SU-DHL-6 (cell line): Measurements from ENCODE around the gene IP6K1.

ENCODE experiments used
- H2AFZ ChIP-seq: fragments of 200-600 bp; sonication (generic); 2 replicates; pipeline ENCODE4 v1.6.1; 2014; ENCODE audit warnings: low read depth, mild to moderate bottlenecking, moderate library complexity, mixed read lengths, antibody characterized with exemption, low read length; ENCODE audit not compliant: severe bottlenecking
- H3F3A ChIP-seq: fragments of 200-600 bp; shearing (Covaris generic); 2 replicates; pipeline ENCODE4 v1.6.0; 2016; ENCODE audit warnings: antibody characterized with exemption, mild to moderate bottlenecking; ENCODE audit not compliant: insufficient read depth
- H3K27ac ChIP-seq: fragments of 200-600 bp; sonication (generic); 2 replicates; pipeline ENCODE4 v1.5.1; 2016; ENCODE audit warnings: low read depth, mild to moderate bottlenecking, low read length, moderate library complexity, mixed read lengths
- H3K27me3 ChIP-seq: fragments of 200-600 bp; sonication (generic), shearing (Covaris generic); 2 replicates; pipeline ENCODE4 v1.6.0; 2014; ENCODE audit warnings: mild to moderate bottlenecking, low read length
- H3K36me3 ChIP-seq: fragments of 200-600 bp; sonication (generic); 2 replicates; pipeline ENCODE4 v1.6.1; 2014; ENCODE audit warnings: mild to moderate bottlenecking, low read length, mixed read lengths
- H3K4me2 ChIP-seq: fragments of 300-600, 200-600 bp; shearing (Covaris generic), sonication (generic); 2 replicates; pipeline ENCODE4 v1.6.0; 2014; ENCODE audit warnings: low read length, low read depth, mild to moderate bottlenecking; ENCODE audit not compliant: poor library complexity, severe bottlenecking
- H3K4me3 ChIP-seq: fragments of 200-600 bp; sonication (generic); 2 replicates; pipeline ENCODE4 v1.5.1; 2014; ENCODE audit warnings: antibody characterized with exemption, low read length, mild to moderate bottlenecking, mixed read lengths; ENCODE audit not compliant: insufficient read depth, poor library complexity, severe bottlenecking
- H3K79me2 ChIP-seq: fragments of 200-600 bp; sonication (generic); 2 replicates; pipeline ENCODE4 v1.6.1; 2014; ENCODE audit warnings: mild to moderate bottlenecking, low read length, moderate library complexity; ENCODE audit not compliant: insufficient read depth
- H3K9ac ChIP-seq: fragments of 200-600 bp; sonication (generic); 2 replicates; pipeline ENCODE4 v1.7.0; 2014; ENCODE audit warnings: mild to moderate bottlenecking, low read length
- H3K9me2 ChIP-seq: fragments of 200-600 bp; sonication (generic); replicated peaks from 2 replicates; pipeline ENCODE4 v1.6.1; 2014; ENCODE audit warnings: low read length; ENCODE audit not compliant: insufficient read depth
- H3K9me3 ChIP-seq: fragments of 200-600 bp; sonication (generic); 2 replicates; pipeline ENCODE4 v1.6.1; 2014; ENCODE audit warnings: low read length, mixed read lengths; ENCODE audit not compliant: insufficient read depth
- H4K20me1 ChIP-seq: fragments of 200-600 bp; sonication (generic); 2 replicates; pipeline ENCODE4 v1.6.1; 2014; ENCODE audit warnings: low read depth, mild to moderate bottlenecking, antibody characterized with exemption, low read length, moderate library complexity, mixed read lengths
- CTCF ChIP-seq: fragments of 200-600 bp; sonication (generic); IDR thresholded peaks from one replicate; pipeline ENCODE4 v1.5.1; 2017; ENCODE audit warnings: antibody characterized with exemption, mild to moderate bottlenecking, low read length, moderate library complexity; ENCODE audit not compliant: insufficient read depth, poor library complexity, severe bottlenecking
- EZH2phosphoT487 ChIP-seq: fragments of 200-600 bp; sonication (generic), shearing (Covaris generic); conservative IDR thresholded peaks from 2 replicates; pipeline ENCODE4 v1.6.1; 2018; ENCODE audit warnings: mild to moderate bottlenecking, antibody characterized with exemption, low read length, moderate library complexity, mixed read lengths

Gene IP6K1

DNA sequence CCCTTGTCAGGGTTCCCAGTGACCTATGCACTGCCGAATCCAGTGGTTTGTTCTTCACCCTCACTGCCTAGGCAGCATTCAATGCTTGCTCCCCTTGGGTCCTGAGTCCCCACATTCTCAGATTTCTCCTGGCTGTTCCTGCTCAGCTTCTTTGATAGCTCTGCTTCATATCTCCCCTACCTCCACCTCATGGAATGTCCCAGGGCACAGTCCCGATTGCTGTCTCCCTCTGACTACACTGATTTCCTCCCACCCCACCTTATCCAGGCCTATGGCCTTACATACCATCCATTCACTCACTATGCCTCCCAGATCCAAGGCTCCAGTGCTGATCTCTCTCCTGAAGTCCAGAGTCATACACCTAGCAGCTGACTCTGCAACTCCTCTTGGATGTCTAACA, 14.8 kb upstream of the IP6K1 start:
- no peaks in the 10 kb centered on the region for H3K9me3 ChIP-seq
- no peaks in the 10 kb centered on the region for H3K9me2 ChIP-seq
- H3K36me3 ChIP-seq, result no peaks in the 10 kb centered on the region
- TF ChIP-seq EZH2phosphoT487, result no peak
- no peak for TF ChIP-seq CTCF
- no peak overlapping the region for H3K27ac ChIP-seq
- H2AFZ ChIP-seq, result no peak overlapping the region
- H3K9ac ChIP-seq, result no peak overlapping the region
- no peaks in the 10 kb centered on the region for H3F3A ChIP-seq
- H3K27me3 ChIP-seq, result no peaks in the 10 kb centered on the region
- H3K4me3 ChIP-seq, result no peak overlapping the region
- H4K20me1 ChIP-seq, result no peaks in the 10 kb centered on the region
- no peaks in the 10 kb centered on the region for H3K79me2 ChIP-seq
- no peak overlapping the region for H3K4me2 ChIP-seq

- Histone ChIP-seq H3F3A (no peaks in the 10 kb centered on the region), H4K20me1 (no peaks in the 10 kb centered on the region), H3K9me2 (no peaks in the 10 kb centered on the region), H3K9ac (no peak within 1 kb of the TSS), H2AFZ (no peak within 1 kb of the TSS), H3K4me3 (no peak within 1 kb of the TSS), H3K27me3 (no peaks in the 10 kb centered on the region), H3K36me3 (no peaks in the 10 kb centered on the region), H3K9me3 (no peaks in the 10 kb centered on the region), H3K4me2 (no peak within 1 kb of the TSS), H3K27ac (no peak within 1 kb of the TSS), H3K79me2 (no peaks in the 10 kb centered on the region)
- no peak for TF ChIP-seq EZH2phosphoT487
These were observed 13.4 kb upstream of the IP6K1 start, which contains the start of gene CDHR4 for GRCh38 chr3:49799761-49800160. CDHR4 (minus strand) TSS chr3:49799873; CDS start chr3:49799812, 61 bp downstream.

- Histone ChIP-seq H3K9ac (no peak overlapping the region), H3K9me3 (no peaks in the 10 kb centered on the region), H4K20me1 (no peaks in the 10 kb centered on the region), H3K4me3 (no peak overlapping the region), H3K9me2 (no peaks in the 10 kb centered on the region), H3K4me2 (no peak overlapping the region), H3K79me2 (no peaks in the 10 kb centered on the region), H3K27me3 (no peaks in the 10 kb centered on the region), H3F3A (no peaks in the 10 kb centered on the region), H2AFZ (no peak overlapping the region), H3K27ac (no peak overlapping the region), H3K36me3 (no peaks in the 10 kb centered on the region)
- TF ChIP-seq EZH2phosphoT487 (no peak), CTCF (no peak)
These were observed 12.8 kb upstream of the IP6K1 start for GRCh38 chr3:49799105-49799504.

DNA sequence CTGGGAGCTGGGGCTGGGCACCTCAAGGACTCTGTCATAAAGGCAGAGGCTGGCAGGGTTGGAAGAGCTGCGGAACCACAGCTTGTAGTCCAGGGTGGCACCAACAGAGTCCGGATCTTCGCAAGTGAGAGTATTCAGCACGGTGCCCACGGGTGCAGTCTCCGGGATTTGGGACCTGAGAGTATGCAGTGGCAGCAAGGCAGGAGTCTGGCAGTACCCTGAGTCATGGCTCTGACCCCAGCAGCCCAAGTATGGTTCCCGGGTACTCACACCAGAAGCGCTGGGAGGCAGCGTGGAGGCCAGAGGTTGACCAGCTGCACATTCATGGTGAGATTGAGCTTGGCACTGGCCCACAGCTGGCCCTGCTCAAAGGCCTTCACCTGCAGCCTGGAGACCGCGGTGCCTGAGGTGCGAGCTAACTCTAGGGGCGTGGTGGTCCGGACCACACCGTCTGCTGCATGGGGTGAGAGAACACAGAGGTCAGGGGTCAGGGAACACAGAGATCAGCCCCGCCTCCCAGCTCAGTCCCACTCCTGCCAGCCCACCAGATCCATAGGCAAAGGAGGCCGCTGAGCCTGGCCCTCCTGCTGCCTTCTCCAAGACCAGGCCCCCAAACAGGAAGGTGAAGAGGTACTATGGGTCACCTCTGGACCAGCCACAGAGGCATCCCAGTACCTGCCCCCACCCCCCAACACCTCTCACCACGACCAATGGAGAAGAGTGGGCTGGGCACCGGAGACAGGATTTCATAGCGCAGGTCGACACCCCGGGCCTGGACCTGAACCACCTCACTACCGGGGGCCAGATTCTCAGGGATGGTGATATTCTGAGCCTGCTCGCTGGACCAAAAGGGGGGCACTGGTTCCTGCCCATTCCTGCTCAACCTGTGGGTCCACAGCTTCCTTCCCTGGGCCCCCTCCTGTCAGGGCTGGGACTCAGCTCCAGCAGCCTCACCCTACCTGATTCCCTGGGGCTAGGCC, 8.9 kb upstream of the IP6K1 start:
- no peak overlapping the region for H3K9ac ChIP-seq
- no peak overlapping the region for H3K4me3 ChIP-seq
- H3K9me3 ChIP-seq, result no peaks in the 10 kb centered on the region
- H3K9me2 ChIP-seq, result no peaks in the 10 kb centered on the region
- no peaks in the 10 kb centered on the region for H4K20me1 ChIP-seq
- no peak overlapping the region for H3K27ac ChIP-seq
- no peak overlapping the region for H2AFZ ChIP-seq
- no peaks in the 10 kb centered on the region for H3K27me3 ChIP-seq
- no peak overlapping the region for H3K4me2 ChIP-seq
- H3F3A ChIP-seq, result no peaks in the 10 kb centered on the region
- H3K36me3 ChIP-seq, result no peaks in the 10 kb centered on the region
- TF ChIP-seq EZH2phosphoT487 (no peak), CTCF (no peak)
- no peaks in the 10 kb centered on the region for H3K79me2 ChIP-seq
